Temporal lobe (tissue), 1 donor: ENCODE measurements around the gene STPG2. TPM values are rescaled to one million over a fixed set of nuclear protein-coding genes. Genes with fewer than 3 reads are reported as not detected.

Experiments used
- total RNA-seq: library from RNA; depleted of rRNA; stranded (reverse); fragments of >200 nt; gene quantifications from one replicate; pipeline ENCODE4 v1.2.3, GENCODE V29; 2014

Gene STPG2
- total RNA-seq, 1 donor from 2014 or later: 3.7 TPM

Other genes starting within 250 kb of the STPG2 start
- 134 TPM for gene RAP1GDS1, start 117.9 kb upstream of the STPG2 start, total RNA-seq